GM12892 (cell line): ENCODE measurements around the gene TMEM196.

Experiments used
- POLR2A ChIP-seq: IDR thresholded peaks from 2 replicates; pipeline ENCODE4 v1.6.1; 2011; ENCODE audit warnings: low read depth, low read length, control low read depth
- POLR2AphosphoS5 ChIP-seq: IDR thresholded peaks from 2 replicates; pipeline ENCODE4 v1.6.1; 2011; ENCODE audit warnings: low read depth, low read length, control low read depth

DNA sequence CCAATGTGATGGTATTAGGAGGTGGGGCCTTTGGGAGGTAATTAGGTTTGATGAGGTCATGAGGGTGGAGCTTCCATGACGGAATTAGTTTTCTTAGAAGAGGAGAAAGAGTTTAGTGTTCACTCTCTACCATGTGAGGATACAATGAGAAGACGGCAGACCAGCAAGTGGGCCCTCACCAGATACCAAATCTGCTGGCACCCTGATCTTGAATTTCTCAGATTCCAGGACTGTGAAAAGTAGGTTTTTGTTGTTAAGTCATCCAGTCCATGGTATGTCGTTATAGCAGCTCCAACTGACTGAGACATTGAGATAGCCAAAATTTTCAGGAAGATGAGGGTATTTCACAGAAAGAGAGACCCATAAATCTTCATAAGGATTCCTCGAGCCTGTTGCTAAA, 3.6 kb upstream of the TMEM196 start:
- TF ChIP-seq POLR2A (no peak), POLR2AphosphoS5 (no peak)
